HG02610 (cell line): ENCODE results near the gene MAPK8IP3.
"Not testable (repeated sequence)": the region's sequence is repeated elsewhere in the genome, so short reads cannot be mapped to it uniquely, and the experiment has no call there.

Experiments
- ATAC-seq: cut with Tn5 transposase; IDR thresholded peaks from one replicate; pipeline ENCODE4 v1.9.1; 2021; ENCODE audit warnings: mild to moderate bottlenecking, moderate library complexity; ENCODE audit not compliant: unreplicated experiment

The MAPK8IP3 gene

DNA sequence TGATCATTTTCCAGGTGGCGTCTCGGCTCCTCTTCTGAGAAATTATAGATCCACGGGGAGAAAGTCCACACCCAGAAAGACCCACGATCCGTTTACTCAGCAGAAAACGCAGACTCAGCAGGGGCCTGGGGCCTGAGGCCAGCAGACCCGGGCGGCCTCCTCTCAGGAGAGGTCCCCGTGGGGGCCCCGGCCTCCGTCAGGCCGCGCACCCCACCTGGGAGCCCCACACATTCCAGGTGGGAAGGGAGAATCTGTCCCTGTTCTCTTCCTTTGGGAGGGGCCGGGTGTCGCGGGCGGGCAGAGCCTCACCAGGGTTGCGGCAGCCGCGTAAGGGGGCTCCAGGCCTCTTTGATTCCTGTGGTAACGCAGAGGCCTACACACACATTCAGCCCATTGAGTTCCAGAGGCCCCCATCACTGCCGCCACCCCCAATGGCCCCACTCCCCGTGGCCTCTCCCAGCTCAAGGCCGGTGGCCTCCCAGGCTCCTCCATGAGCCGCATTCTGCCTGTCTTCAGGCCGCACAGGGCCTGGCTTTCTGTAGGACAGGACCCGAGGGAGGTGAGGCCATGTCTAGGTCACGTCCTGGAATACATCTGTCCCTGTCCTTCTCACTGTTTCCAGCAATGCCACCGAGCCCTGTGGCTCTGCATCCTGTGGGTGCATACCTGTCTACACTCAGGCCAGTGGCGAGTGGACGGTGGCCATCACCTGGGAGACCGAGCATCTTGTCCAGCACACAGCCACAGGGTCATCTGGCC is 89.1 kb downstream of the MAPK8IP3 start:
- no peak for ATAC-seq

DNA sequence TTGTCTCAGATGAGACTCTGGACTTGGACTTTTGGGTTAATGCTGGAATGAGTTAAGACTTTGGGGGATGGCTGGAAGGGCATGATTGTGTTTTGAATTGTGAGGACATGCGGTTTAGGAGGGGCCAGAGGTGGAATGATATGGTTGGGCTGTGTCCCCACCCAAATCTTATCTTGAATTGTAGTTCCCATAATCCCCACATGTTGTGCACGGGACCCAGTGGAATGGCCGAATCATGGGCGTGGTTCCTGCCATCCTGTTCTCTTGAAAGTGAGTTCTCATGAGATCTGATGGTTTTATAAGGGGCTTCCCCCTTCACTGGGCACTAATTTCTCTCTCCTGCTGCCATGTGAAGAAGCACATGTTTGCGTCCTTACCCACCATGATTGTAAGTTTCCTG is 93.3 kb downstream of the MAPK8IP3 start:
- ATAC-seq = not testable (repeated sequence)

- no peak for ATAC-seq
These were observed 94.7 kb downstream of the MAPK8IP3 start for GRCh38 chr16:1800701-1801100.

DNA sequence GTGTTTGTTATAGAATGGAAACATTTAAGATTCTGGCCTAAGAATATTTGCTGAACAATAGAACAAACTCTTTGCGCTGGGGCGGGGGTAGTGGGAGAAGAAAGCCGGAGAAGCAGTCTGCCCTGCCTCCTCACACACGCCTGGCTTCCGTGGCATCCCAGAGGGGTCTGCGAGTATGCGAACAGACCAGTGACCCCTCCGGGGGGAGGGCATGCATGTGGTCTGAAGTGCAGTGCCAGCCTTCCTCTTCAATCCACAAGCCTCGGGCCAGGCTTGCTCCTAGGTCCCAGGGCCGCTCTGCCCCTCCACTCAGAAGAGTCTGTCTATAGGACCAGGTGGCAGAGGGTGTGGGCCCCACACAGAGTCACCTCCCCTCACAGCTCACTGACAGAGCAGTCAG is 101.6 kb downstream of the MAPK8IP3 start:
- no peak for ATAC-seq

DNA sequence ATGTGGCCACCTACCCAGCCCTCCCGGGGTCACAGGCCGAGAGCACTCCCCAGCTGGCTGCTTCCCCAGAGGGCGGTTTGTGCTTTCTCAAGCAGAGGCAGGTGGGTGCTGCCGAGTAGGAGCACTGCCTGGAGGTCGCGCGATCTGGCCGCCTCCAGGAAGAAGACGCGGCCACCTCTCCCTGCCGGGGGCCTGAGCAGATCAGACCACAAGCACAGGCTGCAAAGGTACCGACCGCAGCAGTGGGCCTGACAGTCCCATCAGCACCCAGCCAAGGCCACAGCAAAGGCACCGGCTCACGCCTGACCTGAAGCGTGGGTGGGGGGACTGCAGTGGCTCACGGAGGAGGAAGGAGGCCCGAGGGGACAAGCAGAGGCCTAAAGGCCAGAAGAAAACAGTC is 102.7 kb downstream of the MAPK8IP3 start:
- ATAC-seq = no peak

GRCh38 chr16:1809281-1809801 is 103.3 kb downstream of the MAPK8IP3 start:
- no peak for ATAC-seq

DNA sequence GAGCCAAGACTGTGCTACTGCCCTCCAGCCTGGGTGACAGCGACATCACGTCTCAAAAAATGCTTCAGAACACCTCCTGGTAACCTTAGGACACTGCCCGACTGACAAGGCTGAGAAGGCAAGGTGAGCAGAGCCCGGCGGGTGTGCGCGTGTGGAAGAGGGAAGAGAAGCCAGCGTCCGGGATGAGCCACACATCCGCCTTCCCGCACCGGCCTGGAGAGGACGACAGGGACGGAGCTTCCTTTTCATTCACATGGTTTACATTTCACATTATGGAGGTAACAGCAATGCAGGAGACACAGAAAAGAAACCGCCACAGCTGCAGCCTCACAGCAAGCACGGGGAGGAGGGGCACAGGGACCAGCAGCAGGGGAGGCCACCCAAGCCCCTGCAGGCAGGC is 104.1 kb downstream of the MAPK8IP3 start:
- no peak for ATAC-seq

DNA sequence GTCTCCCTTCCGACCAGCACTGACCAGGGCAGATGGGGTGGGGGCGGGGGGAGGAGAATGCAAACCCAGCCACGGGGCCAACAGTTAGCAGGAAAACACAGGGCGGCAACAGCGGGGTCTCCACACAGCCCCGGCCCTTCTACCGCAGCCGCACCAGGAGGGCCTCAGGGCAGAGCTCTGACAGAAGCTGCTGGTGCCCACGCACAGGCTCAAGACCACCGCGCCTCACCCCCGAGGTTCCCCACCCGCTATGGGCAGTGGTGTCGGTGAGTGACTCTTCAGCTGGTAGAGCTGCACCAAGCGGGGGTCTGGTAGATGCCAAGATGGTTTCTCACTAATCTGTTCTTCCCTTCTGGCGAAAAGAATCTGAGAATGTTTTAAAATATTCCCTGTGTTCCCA is 104.5 kb downstream of the MAPK8IP3 start:
- ATAC-seq = no peak

- ATAC-seq = no peak
These were observed 106.8 kb downstream of the MAPK8IP3 start for GRCh38 chr16:1812732-1813163.

DNA sequence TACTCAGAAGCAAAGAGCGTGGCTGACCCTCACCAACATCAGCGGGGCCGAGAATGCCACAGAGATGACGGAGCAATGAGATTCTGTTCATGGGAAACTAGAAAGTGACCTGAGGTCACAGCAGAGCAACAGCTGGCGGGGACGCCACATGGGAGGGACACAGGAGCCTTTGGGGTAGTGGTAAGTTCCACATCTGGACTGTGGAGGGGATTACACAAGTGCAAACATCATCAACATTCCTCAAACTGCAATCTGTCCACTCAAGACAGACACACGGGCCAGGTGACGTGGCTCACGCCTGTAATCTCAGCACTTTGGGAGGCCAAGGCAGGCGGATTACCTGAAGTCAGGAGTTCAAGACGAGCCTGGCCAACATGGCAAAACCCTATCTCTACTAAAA is 109.5 kb downstream of the MAPK8IP3 start:
- ATAC-seq = no peak

- ATAC-seq = no peak
These were observed 110.6 kb downstream of the MAPK8IP3 start for GRCh38 chr16:1816396-1817275.

GRCh38 chr16:1817276-1817589 is 111.2 kb downstream of the MAPK8IP3 start:
- ATAC-seq = no peak

- no peak for ATAC-seq
These were observed 111.7 kb downstream of the MAPK8IP3 start for GRCh38 chr16:1817716-1818115.

DNA sequence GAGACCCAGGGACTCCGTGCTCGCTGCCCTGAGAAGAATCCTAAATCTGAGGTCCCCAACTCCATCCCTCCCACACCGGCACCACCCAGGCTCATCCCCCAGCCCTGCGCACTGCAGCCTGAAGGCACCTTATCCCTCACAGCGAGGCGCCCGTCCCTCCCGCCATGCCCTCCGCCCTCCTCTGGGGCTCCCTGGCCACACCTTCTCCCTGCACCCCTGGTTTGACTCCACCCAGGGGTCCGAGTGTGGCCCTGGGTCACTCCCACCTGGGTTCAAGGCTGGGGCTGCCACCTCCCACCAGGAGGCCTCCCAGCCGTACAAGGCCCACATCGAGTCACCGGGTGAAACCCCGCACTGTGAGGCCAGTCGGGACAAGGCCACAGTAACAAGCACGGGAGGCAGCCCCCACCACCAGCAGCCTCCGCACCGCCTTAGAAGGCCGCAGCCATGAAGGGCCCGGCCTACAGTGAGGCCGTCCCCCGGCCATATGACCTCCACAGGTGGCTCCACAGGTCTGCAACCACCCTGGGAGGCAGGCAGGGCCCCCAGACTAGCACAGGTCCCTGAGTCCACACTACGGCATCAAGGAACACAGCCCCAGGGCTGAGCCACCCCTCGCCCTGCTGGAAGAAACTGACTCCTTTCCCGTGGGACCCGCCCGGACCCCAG is 112.3 kb downstream of the MAPK8IP3 start:
- no peak for ATAC-seq

- ATAC-seq = no peak
These were observed 113.0 kb downstream of the MAPK8IP3 start for GRCh38 chr16:1818873-1819525.

DNA sequence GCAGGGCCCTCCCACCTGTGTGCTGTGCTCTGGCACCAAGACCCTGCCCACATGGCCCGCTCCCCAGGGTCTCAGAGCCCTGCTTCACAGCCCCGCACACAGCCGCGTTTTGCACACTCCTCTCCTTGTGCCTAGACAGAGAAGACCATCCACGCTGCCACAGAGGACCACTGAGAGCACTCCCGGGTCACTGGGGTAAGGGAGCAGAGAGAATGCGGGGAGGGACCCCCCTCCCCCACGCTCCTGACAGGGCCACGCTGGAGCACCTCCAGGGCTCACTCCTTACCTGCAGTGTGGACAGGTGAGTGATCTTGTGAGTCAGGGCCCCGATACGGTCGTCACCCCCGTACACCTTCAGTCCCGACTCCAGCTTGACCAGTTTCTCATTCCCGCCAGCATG is 113.6 kb downstream of the MAPK8IP3 start:
- no peak for ATAC-seq
